Mononuclear cell (primary cell): ENCODE data around the gene LSM12. TPM values are rescaled to one million over a fixed set of nuclear protein-coding genes. Genes with fewer than 3 reads are reported as not detected.
"Not testable (repeated sequence)": the region's sequence is repeated elsewhere in the genome, so short reads cannot be mapped to it uniquely, and the experiment has no call there.

Source experiments
- H3K27me3 ChIP-seq: 2 replicates; pipeline ENCODE4 v1.6.0; 2011; ENCODE audit warnings: low read length, control low read depth; ENCODE audit not compliant: insufficient read depth
- H3K4me1 ChIP-seq: 2 replicates; pipeline ENCODE4 v1.5.1; 2011; ENCODE audit warnings: mild to moderate bottlenecking, low read length, control low read depth; ENCODE audit not compliant: insufficient read depth
- H3K4me3 ChIP-seq: 2 replicates; pipeline ENCODE4 v1.5.1; 2011; ENCODE audit warnings: mild to moderate bottlenecking, low read length, moderate library complexity
- H3K9me3 ChIP-seq: 2 replicates; pipeline ENCODE4 v1.5.1; 2011; ENCODE audit warnings: low read depth, mild to moderate bottlenecking, control low read depth, low read length
- total RNA-seq: library from RNA; depleted of rRNA; stranded (reverse); fragments of >200 nt; gene quantifications from one replicate; pipeline ENCODE4 v1.2.3, GENCODE V29; 2012

Gene LSM12
- total RNA-seq, 1 donor: 44.4 TPM

GRCh38 chr17:44044071-44044470 lies 22.4 kb downstream of the LSM12 start:
- Histone ChIP-seq H3K9me3 (no peaks in the 10 kb centered on the region), H3K4me1 (peaks cover 21% of the 10 kb centered on the region), H3K27me3 (no peaks in the 10 kb centered on the region), H3K4me3 (no peak overlapping the region)

GRCh38 chr17:44043272-44043696 lies 23.2 kb downstream of the LSM12 start:
- Histone ChIP-seq H3K4me3 (no peak overlapping the region), H3K9me3 (no peaks in the 10 kb centered on the region), H3K4me1 (peaks cover 21% of the 10 kb centered on the region), H3K27me3 (no peaks in the 10 kb centered on the region)

GRCh38 chr17:44039829-44040635 lies 26.4 kb downstream of the LSM12 start:
- peaks cover 21% of the 10 kb centered on the region for H3K4me1 ChIP-seq
- H3K4me3 ChIP-seq: no peak overlapping the region

GRCh38 chr17:44038604-44039011 lies 27.9 kb downstream of the LSM12 start:
- Histone ChIP-seq H3K9me3 (no peaks in the 10 kb centered on the region), H3K4me3 (no peak overlapping the region), H3K4me1 (peaks cover 15% of the 10 kb centered on the region), H3K27me3 (no peaks in the 10 kb centered on the region)

More at GRCh38 chr17:44039829-44040635, 26.4 kb downstream of the LSM12 start:
- H3K9me3 ChIP-seq: no peaks in the 10 kb centered on the region
- H3K27me3 ChIP-seq: no peaks in the 10 kb centered on the region

GRCh38 chr17:44037471-44037870 lies 29.0 kb downstream of the LSM12 start:
- Histone ChIP-seq H3K27me3 (no peaks in the 10 kb centered on the region), H3K4me1 (peaks cover 5% of the 10 kb centered on the region), H3K9me3 (no peaks in the 10 kb centered on the region), H3K4me3 (no peak overlapping the region)

GRCh38 chr17:44034688-44035087 lies 31.8 kb downstream of the LSM12 start:
- not testable (repeated sequence) for H3K4me1 ChIP-seq, H3K9me3 ChIP-seq, H3K4me3 ChIP-seq, H3K27me3 ChIP-seq

- Histone ChIP-seq H3K4me1 (peaks cover 5% of the 10 kb centered on the region), H3K27me3 (no peaks in the 10 kb centered on the region), H3K4me3 (no peak overlapping the region), H3K9me3 (no peaks in the 10 kb centered on the region)
These were observed 32.5 kb downstream of the LSM12 start for GRCh38 chr17:44033861-44034408.

- H3K9me3 ChIP-seq: no peaks in the 10 kb centered on the region
- no peak overlapping the region for H3K4me3 ChIP-seq
- H3K4me1 ChIP-seq: peaks cover 5% of the 10 kb centered on the region
- H3K27me3 ChIP-seq: no peaks in the 10 kb centered on the region
These were observed 36.0 kb downstream of the LSM12 start for GRCh38 chr17:44030482-44030881.

GRCh38 chr17:44029736-44030135 lies 36.7 kb downstream of the LSM12 start:
- Histone ChIP-seq H3K4me3 (no peak overlapping the region), H3K4me1 (peaks cover 5% of the 10 kb centered on the region), H3K27me3 (no peaks in the 10 kb centered on the region), H3K9me3 (no peaks in the 10 kb centered on the region)

- Histone ChIP-seq H3K27me3 (no peaks in the 10 kb centered on the region), H3K9me3 (no peaks in the 10 kb centered on the region), H3K4me3 (no peak overlapping the region), H3K4me1 (no peaks in the 10 kb centered on the region)
These were observed 41.6 kb downstream of the LSM12 start for GRCh38 chr17:44024853-44025252.

GRCh38 chr17:44024271-44024663 lies 42.2 kb downstream of the LSM12 start:
- Histone ChIP-seq H3K4me3 (no peak overlapping the region), H3K27me3 (no peaks in the 10 kb centered on the region), H3K4me1 (no peaks in the 10 kb centered on the region), H3K9me3 (no peaks in the 10 kb centered on the region)

GRCh38 chr17:44023545-44024270 lies 42.8 kb downstream of the LSM12 start:
- Histone ChIP-seq H3K9me3 (no peaks in the 10 kb centered on the region), H3K4me1 (no peaks in the 10 kb centered on the region), H3K27me3 (no peaks in the 10 kb centered on the region), H3K4me3 (no peak overlapping the region)

GRCh38 chr17:44022246-44022645 lies 44.2 kb downstream of the LSM12 start:
- Histone ChIP-seq H3K4me1 (no peaks in the 10 kb centered on the region), H3K9me3 (no peaks in the 10 kb centered on the region), H3K27me3 (no peaks in the 10 kb centered on the region), H3K4me3 (no peak overlapping the region)

GRCh38 chr17:44021227-44021626 lies 45.2 kb downstream of the LSM12 start:
- not testable (repeated sequence) for H3K27me3 ChIP-seq, H3K4me1 ChIP-seq, H3K4me3 ChIP-seq, H3K9me3 ChIP-seq

GRCh38 chr17:44014437-44015172 lies 51.9 kb downstream of the LSM12 start, which contains the start of gene TMEM101:
TSS of gene TMEM101 (minus strand) at chr17:44014963. CDS start at chr17:44014952, 11 bp downstream.
- Histone ChIP-seq H3K4me3 (peak within 1 kb of the TSS; percentile 63), H3K27me3 (no peaks in the 10 kb centered on the region), H3K9me3 (no peaks in the 10 kb centered on the region), H3K4me1 (peaks cover 16% of the 10 kb centered on the region)
